ENCODE results near the gene COPS7A.

DNA sequence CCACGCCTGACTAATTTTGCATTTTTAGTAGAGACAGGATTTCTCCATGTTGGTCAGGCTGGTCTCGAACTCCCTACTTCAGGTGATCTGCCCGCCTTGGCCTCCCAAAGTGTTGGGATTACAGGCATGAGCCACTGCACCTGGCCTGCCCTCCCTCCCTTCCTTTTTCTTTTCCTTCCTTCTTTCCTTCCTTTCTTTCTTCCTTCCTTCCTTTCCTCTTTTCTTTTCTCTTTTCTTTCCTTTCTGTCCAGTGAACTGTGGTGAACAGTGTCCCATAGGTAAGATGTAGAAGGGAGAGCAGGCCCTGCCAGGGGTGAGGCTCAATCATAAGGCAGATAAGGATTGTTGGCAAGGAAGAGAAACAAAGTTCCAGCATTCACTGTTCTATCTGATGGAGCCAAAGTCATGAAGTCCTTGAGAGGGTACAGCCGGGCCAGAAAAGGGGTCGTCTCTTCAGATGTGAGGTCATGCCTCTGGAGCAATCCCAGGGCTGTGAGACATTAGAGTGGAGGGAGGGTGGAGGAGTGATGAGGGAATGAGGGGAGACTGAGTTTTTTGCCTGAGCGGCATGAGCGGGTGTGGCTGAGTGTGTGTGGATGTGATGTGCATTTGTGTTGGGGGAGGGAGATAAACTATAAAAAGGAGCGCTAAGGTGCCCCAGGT, 33.3 kb downstream of the COPS7A start:
- TF ChIP-seq TEAD4 (IDR thresholded peaks at IDR 0.05; ENCODE audit: low read length): no peak
- no peak for TF ChIP-seq TEAD4 (CRISPR knock-in tag; IDR thresholded peaks at IDR 0.05; ENCODE audit: borderline replicate concordance)
- TF ChIP-seq, protein P1, sequence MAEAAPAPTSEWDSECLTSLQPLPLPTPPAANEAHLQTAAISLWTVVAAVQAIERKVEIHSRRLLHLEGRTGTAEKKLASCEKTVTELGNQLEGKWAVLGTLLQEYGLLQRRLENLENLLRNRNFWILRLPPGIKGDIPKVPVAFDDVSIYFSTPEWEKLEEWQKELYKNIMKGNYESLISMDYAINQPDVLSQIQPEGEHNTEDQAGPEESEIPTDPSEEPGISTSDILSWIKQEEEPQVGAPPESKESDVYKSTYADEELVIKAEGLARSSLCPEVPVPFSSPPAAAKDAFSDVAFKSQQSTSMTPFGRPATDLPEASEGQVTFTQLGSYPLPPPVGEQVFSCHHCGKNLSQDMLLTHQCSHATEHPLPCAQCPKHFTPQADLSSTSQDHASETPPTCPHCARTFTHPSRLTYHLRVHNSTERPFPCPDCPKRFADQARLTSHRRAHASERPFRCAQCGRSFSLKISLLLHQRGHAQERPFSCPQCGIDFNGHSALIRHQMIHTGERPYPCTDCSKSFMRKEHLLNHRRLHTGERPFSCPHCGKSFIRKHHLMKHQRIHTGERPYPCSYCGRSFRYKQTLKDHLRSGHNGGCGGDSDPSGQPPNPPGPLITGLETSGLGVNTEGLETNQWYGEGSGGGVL (CRISPR knock-in tag; IDR thresholded peaks at IDR 0.05): no peak
- no peak for TF ChIP-seq NCOA4 (IDR thresholded peaks at IDR 0.05; ENCODE audit: partially characterized antibody)
- no peak for TF ChIP-seq NFIC (IDR thresholded peaks at IDR 0.05)
- TF ChIP-seq, protein P2, sequence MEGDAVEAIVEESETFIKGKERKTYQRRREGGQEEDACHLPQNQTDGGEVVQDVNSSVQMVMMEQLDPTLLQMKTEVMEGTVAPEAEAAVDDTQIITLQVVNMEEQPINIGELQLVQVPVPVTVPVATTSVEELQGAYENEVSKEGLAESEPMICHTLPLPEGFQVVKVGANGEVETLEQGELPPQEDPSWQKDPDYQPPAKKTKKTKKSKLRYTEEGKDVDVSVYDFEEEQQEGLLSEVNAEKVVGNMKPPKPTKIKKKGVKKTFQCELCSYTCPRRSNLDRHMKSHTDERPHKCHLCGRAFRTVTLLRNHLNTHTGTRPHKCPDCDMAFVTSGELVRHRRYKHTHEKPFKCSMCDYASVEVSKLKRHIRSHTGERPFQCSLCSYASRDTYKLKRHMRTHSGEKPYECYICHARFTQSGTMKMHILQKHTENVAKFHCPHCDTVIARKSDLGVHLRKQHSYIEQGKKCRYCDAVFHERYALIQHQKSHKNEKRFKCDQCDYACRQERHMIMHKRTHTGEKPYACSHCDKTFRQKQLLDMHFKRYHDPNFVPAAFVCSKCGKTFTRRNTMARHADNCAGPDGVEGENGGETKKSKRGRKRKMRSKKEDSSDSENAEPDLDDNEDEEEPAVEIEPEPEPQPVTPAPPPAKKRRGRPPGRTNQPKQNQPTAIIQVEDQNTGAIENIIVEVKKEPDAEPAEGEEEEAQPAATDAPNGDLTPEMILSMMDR (IDR thresholded peaks at IDR 0.05 in 2 of 3, conservative IDR thresholded peaks at IDR 0.05 in 1 of 3; ENCODE audit: insufficient read depth in 2 of 3, low read depth in 1 of 3, low read length in 3 of 3): no peak

All from K562 (cell line).